Right lobe of liver (tissue), 4 donors: ENCODE measurements around the gene CDCA7.

Source experiments
- POLR2A ChIP-seq: fragments of 450-650 bp; IDR thresholded peaks from one replicate; pipeline ENCODE4 v1.6.1; 2017; ENCODE audit warnings: antibody characterized with exemption, mild to moderate bottlenecking
- TF ChIP-seq, protein P1 (sequence below), 4 donors: fragments of 200-600 bp in 3 of 4; fragments of 450-650 bp in 1 of 4; IDR thresholded peaks; one replicate each; pipeline versions ENCODE4 v1.5.1 to v1.8.0; 2016 to 2022; ENCODE audit warnings: antibody characterized with exemption in 4 of 4, mild to moderate bottlenecking in 2 of 4
- donor health status: DM: no; HTN: no; CAD: no.
- donor health status: DM: no; HTN: no; CAD: no.
- donor health status: DM: no; HTN: yes; CAD: no.

DNA sequence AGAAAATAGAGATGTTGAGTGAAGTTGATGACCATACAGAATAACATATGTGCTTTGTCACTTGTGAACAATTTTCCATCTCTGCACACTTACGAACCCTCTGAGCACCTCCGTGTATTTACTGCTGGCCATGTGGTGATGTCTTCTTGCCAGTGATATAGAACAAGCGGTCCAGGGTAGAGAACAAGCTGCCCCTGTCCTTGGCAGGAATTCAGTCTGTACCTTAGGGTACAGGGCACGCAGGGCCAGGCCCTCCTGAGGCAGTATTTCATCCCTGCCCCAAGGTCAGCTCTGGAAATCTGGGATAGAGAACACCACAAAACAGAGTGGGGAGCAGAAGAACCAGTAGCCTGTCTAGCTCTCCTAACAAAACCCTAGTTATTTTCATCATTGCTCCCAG lies 44.6 kb downstream of the CDCA7 start:
- TF ChIP-seq, protein P1, sequence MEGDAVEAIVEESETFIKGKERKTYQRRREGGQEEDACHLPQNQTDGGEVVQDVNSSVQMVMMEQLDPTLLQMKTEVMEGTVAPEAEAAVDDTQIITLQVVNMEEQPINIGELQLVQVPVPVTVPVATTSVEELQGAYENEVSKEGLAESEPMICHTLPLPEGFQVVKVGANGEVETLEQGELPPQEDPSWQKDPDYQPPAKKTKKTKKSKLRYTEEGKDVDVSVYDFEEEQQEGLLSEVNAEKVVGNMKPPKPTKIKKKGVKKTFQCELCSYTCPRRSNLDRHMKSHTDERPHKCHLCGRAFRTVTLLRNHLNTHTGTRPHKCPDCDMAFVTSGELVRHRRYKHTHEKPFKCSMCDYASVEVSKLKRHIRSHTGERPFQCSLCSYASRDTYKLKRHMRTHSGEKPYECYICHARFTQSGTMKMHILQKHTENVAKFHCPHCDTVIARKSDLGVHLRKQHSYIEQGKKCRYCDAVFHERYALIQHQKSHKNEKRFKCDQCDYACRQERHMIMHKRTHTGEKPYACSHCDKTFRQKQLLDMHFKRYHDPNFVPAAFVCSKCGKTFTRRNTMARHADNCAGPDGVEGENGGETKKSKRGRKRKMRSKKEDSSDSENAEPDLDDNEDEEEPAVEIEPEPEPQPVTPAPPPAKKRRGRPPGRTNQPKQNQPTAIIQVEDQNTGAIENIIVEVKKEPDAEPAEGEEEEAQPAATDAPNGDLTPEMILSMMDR (IDR thresholded peaks at IDR 0.05) = no peak
- TF ChIP-seq POLR2A = no peak
